ENCODE results near the gene SUN3.

DNA sequence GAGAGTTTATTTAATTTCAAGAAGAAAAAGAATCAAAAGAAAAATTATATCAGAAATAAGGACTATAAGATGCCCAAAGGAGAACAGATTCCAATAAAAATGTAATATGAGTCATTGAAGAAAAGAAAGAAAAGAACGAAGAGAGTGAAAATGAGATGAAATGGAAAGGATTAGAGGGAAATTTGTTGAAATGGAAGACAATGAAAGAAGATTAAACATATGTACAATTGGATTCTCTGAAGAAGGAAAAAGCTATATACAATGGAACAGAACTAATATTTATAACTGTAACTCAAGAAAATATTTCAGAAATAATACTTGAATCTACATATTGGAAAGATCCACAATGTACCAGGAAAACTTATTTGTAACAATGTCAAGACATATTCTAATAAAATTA lies 35.1 kb upstream of the SUN3 start:
- TF ChIP-seq, protein P1, sequence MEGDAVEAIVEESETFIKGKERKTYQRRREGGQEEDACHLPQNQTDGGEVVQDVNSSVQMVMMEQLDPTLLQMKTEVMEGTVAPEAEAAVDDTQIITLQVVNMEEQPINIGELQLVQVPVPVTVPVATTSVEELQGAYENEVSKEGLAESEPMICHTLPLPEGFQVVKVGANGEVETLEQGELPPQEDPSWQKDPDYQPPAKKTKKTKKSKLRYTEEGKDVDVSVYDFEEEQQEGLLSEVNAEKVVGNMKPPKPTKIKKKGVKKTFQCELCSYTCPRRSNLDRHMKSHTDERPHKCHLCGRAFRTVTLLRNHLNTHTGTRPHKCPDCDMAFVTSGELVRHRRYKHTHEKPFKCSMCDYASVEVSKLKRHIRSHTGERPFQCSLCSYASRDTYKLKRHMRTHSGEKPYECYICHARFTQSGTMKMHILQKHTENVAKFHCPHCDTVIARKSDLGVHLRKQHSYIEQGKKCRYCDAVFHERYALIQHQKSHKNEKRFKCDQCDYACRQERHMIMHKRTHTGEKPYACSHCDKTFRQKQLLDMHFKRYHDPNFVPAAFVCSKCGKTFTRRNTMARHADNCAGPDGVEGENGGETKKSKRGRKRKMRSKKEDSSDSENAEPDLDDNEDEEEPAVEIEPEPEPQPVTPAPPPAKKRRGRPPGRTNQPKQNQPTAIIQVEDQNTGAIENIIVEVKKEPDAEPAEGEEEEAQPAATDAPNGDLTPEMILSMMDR (IDR thresholded peaks at IDR 0.05 in 4 of 5, conservative IDR thresholded peaks at IDR 0.05 in 1 of 5): no peak
- no peak for TF ChIP-seq POLR2A (IDR thresholded peaks at IDR 0.05)
